ENCODE results near the gene PEX26. TPM values are rescaled to one million over a fixed set of nuclear protein-coding genes. Genes with fewer than 3 reads are reported as not detected.

The PEX26 gene
- total and polyA plus RNA-seq, 9 of the 15 experiments (the other 6 are each of a cell fraction or from before 2014, with no cell fraction given) = 0.35 to 39.6 (median 17.4) TPM

GRCh38 chr22:18033204-18033998 lies 44.4 kb upstream of the PEX26 start:
- Histone ChIP-seq H3K9me3 (replicated peaks; ENCODE audit: control insufficient read depth, insufficient read depth, low read depth, low read length) (no peaks in the 10 kb centered on the region), H4K20me1 (replicated peaks; ENCODE audit: control insufficient read depth, insufficient read depth, low read length) (peaks cover 4% of the 10 kb centered on the region; the same call in 1 of the 2 replicates), H3K27me3 (ENCODE audit: control insufficient read depth in 2 of 2, insufficient read depth in 2 of 2, low read length in 2 of 2) (peaks cover 43 to 53% of the 10 kb centered on the region in 2 experiments; a peak in 4 of 5 replicates), H3K79me2 (ENCODE audit: control insufficient read depth, insufficient read depth, low read length) (no peaks in the 10 kb centered on the region), H3K9me1 (ENCODE audit: control insufficient read depth, insufficient read depth, low read length) (no peaks in the 10 kb centered on the region), H3K4me3 (no peak overlapping the region), H3K4me1 (replicated peaks in 1 of 2; ENCODE audit: control insufficient read depth in 2 of 2, insufficient read depth in 2 of 2, low read length in 2 of 2) (no peaks in the 10 kb centered on the region; a peak in 1 of 5 replicates), H3K4me2 (ENCODE audit: insufficient read depth, low read length) (no peak overlapping the region), H3K9ac (ENCODE audit: insufficient read depth in 1 of 2, low read depth in 2 of 2, low read length in 2 of 2) (no peak overlapping the region), H3K36me3 (ENCODE audit: control insufficient read depth, insufficient read depth, low read length) (no peaks in the 10 kb centered on the region), H3K27ac (ENCODE audit: extremely low read depth, low read depth, low read length) (no peak overlapping the region), H2AFZ (ENCODE audit: low read depth, low read length) (no peak overlapping the region)
- ChIA-PET POLR2A (interaction anchor here (1.2 kb wide), 1 partner anchor 11 kb away, joined by 3 read pairs; no protein-coding TSS in a partner anchor), CTCF (ENCODE audit: low intra/inter-chr PET ratio) (no interaction called here)
- BruUV-seq (replicated peaks) = no TSS peak
- intact Hi-C loops (cut with micrococcal nuclease) (no loop called here), in situ Hi-C loops (cut with MboI) (no loop called here)
- no peak for DNase-seq (ENCODE audit: extremely low read depth in 1 of 4, low spot score in 3 of 4)
- WGBS (ENCODE audit: insufficient coverage, low coverage, missing lambda C conversion rate) = 2% methylated on average over 6 of the region's 6 CpGs
- TF ChIP-seq CHD1 (IDR thresholded peaks at IDR 0.05; ENCODE audit: low read length) (no peak), PRPF4 (IDR thresholded peaks at IDR 0.05; ENCODE audit: insufficient read depth, low read depth, low read length, poor library complexity, severe bottlenecking) (no peak), TCF15 (CRISPR knock-in tag; IDR thresholded peaks at IDR 0.05) (no peak)
- ATAC-seq = no peak
- FAIRE-seq = no peak

GRCh38 chr22:18034076-18034475 lies 43.7 kb upstream of the PEX26 start:
- ChIA-PET POLR2A (interaction anchor here (1.2 kb wide), 1 partner anchor 10 kb away, joined by 3 read pairs; no protein-coding TSS in a partner anchor), CTCF (ENCODE audit: low intra/inter-chr PET ratio) (no interaction called here)
- WGBS (ENCODE audit: insufficient coverage, low coverage, missing lambda C conversion rate) = 5% methylated on average over 3 of the region's 3 CpGs
- TF ChIP-seq CBX3 (IDR thresholded peaks at IDR 0.05; ENCODE audit: borderline replicate concordance in 1 of 2, low read length in 2 of 2) (no peak), HNRNPL (IDR thresholded peaks at IDR 0.05; ENCODE audit: low read depth, low read length) (no peak), RB1 (IDR thresholded peaks at IDR 0.05; ENCODE audit: low read depth) (no peak), NFRKB (IDR thresholded peaks at IDR 0.05; ENCODE audit: low read depth) (no peak), PHTF2 (CRISPR knock-in tag; IDR thresholded peaks at IDR 0.05) (no peak), GMEB1 (CRISPR knock-in tag; IDR thresholded peaks at IDR 0.05) (no peak), PHB (CRISPR knock-in tag; IDR thresholded peaks at IDR 0.05) (no peak), ZC3H11A (IDR thresholded peaks at IDR 0.05; ENCODE audit: low read depth, low read length) (no peak), KAT8 (IDR thresholded peaks at IDR 0.05; ENCODE audit: low read depth) (no peak), TRIM28 (IDR thresholded peaks at IDR 0.05) (no peak), NR1H2 (CRISPR knock-in tag; IDR thresholded peaks at IDR 0.05) (no peak), ELF1 (tag; IDR thresholded peaks at IDR 0.05) (no peak), CAMTA2 (CRISPR knock-in tag; conservative IDR thresholded peaks at IDR 0.05) (no peak)

More at GRCh38 chr22:18034076-18034475, 43.7 kb upstream of the PEX26 start:
- no peaks in the 10 kb centered on the region for H3K9me3 ChIP-seq (replicated peaks; ENCODE audit: control insufficient read depth, insufficient read depth, low read depth, low read length)
- in situ Hi-C loops (cut with MboI) = no loop called here
- H3K79me2 ChIP-seq (ENCODE audit: control insufficient read depth, insufficient read depth, low read length) = no peaks in the 10 kb centered on the region
- no peaks in the 10 kb centered on the region for H3K9me1 ChIP-seq (ENCODE audit: control insufficient read depth, insufficient read depth, low read length)
- intact Hi-C loops (cut with micrococcal nuclease) = no loop called here
- peaks cover 43 to 53% of the 10 kb centered on the region in 2 experiments; a peak in 4 of 5 replicates for H3K27me3 ChIP-seq (ENCODE audit: control insufficient read depth in 2 of 2, insufficient read depth in 2 of 2, low read length in 2 of 2)
- H4K20me1 ChIP-seq (replicated peaks; ENCODE audit: control insufficient read depth, insufficient read depth, low read length) = peaks cover 4% of the 10 kb centered on the region; the same call in 1 of the 2 replicates
- FAIRE-seq (no peak), ATAC-seq (no peak), DNase-seq (ENCODE audit: extremely low read depth in 1 of 4, low spot score in 3 of 4) (no peak)
- H2AFZ ChIP-seq (ENCODE audit: low read depth, low read length) = no peak overlapping the region
- H3K4me2 ChIP-seq (ENCODE audit: insufficient read depth, low read length) = no peak overlapping the region
- no peak overlapping the region for H3K9ac ChIP-seq (ENCODE audit: insufficient read depth in 1 of 2, low read depth in 2 of 2, low read length in 2 of 2)
- H3K36me3 ChIP-seq (ENCODE audit: control insufficient read depth, insufficient read depth, low read length) = no peaks in the 10 kb centered on the region
- no TSS peak for BruUV-seq (replicated peaks)
- H3K4me3 ChIP-seq = no peak overlapping the region
- H3K4me1 ChIP-seq (replicated peaks in 1 of 2; ENCODE audit: control insufficient read depth in 2 of 2, insufficient read depth in 2 of 2, low read length in 2 of 2) = no peaks in the 10 kb centered on the region; a peak in 1 of 5 replicates
- no peak overlapping the region for H3K27ac ChIP-seq (ENCODE audit: extremely low read depth, low read depth, low read length)
